Mesenchymal stem cell (in vitro differentiated cells and primary cell): ENCODE data around the gene ALDH4A1.
A peak's percentile ranks its signal among the peaks of the same experiment; 100 is the strongest.

ENCODE experiments used
- DNase-seq: peaks from one replicate; pipeline ENCODE4 v3.0.0-alpha.2; 2013
- H2AFZ ChIP-seq: one replicate; pipeline ENCODE4 v1.6.1; 2013; ENCODE audit warnings: low read depth, mild to moderate bottlenecking, control low read depth, inconsistent platforms, low read length, moderate library complexity
- H2AK5ac ChIP-seq: 2 replicates; pipeline ENCODE4 v1.6.1; 2013; ENCODE audit warnings: low read length, moderate library complexity, mild to moderate bottlenecking, inconsistent platforms; ENCODE audit not compliant: severe bottlenecking
- H2BK120ac ChIP-seq: one replicate; pipeline ENCODE4 v1.6.1; 2013; ENCODE audit warnings: low read depth, mild to moderate bottlenecking, inconsistent platforms, low read length, moderate library complexity
- H2BK12ac ChIP-seq, 2 experiments: one replicate each; pipeline ENCODE4 v1.6.1; 2013; ENCODE audit warnings: inconsistent platforms in 2 of 2, low read length in 2 of 2, mild to moderate bottlenecking in 2 of 2, moderate library complexity in 2 of 2, control low read depth in 1 of 2
- H2BK15ac ChIP-seq: one replicate; pipeline ENCODE4 v1.6.1; 2013; ENCODE audit warnings: mild to moderate bottlenecking, low read depth, inconsistent platforms; ENCODE audit not compliant: poor library complexity, severe bottlenecking
- H2BK5ac ChIP-seq: 2 replicates; pipeline ENCODE4 v1.6.1; 2013; ENCODE audit warnings: low read depth, mild to moderate bottlenecking, low read length, control low read depth, inconsistent platforms; ENCODE audit not compliant: poor library complexity, severe bottlenecking
- H3K14ac ChIP-seq, 2 experiments: one replicate each; pipeline ENCODE4 v1.6.1; 2013; ENCODE audit warnings: inconsistent platforms in 2 of 2, low read length in 2 of 2, control low read depth in 1 of 2, mild to moderate bottlenecking in 1 of 2, moderate library complexity in 1 of 2
- H3K18ac ChIP-seq, 2 experiments: one replicate each; pipeline ENCODE4 v1.6.1; 2013; ENCODE audit warnings: inconsistent platforms in 2 of 2, low read length in 2 of 2, control low read depth in 1 of 2, low read depth in 1 of 2, mild to moderate bottlenecking in 1 of 2
- H3K23ac ChIP-seq, 2 experiments: one replicate each; pipeline ENCODE4 v1.6.1; 2013; ENCODE audit warnings: inconsistent platforms in 2 of 2, low read length in 2 of 2, mild to moderate bottlenecking in 2 of 2, moderate library complexity in 2 of 2, control low read depth in 1 of 2
- H3K27ac ChIP-seq: 2 replicates; pipeline ENCODE4 v1.5.1; 2013; ENCODE audit warnings: mild to moderate bottlenecking, moderate library complexity, low read length, control low read depth, inconsistent platforms; ENCODE audit not compliant: poor library complexity, severe bottlenecking
- H3K27me3 ChIP-seq, 2 experiments: 2 replicates each; pipeline versions ENCODE4 v1.6.1 to v1.7.0; 2013; ENCODE audit warnings: low read length in 2 of 2, mild to moderate bottlenecking in 2 of 2, moderate library complexity in 2 of 2, control low read depth in 1 of 2, inconsistent platforms in 1 of 2; ENCODE audit not compliant: control insufficient read depth in 1 of 2, insufficient read depth in 1 of 2
- H3K36me3 ChIP-seq, 2 experiments: 2 replicates each; pipeline versions ENCODE4 v1.6.1 to v1.7.0; 2013; ENCODE audit warnings: low read length in 2 of 2, control low read depth in 1 of 2, inconsistent platforms in 1 of 2, low read depth in 1 of 2, mild to moderate bottlenecking in 1 of 2; ENCODE audit not compliant: insufficient read depth in 2 of 2, control insufficient read depth in 1 of 2
- H3K4ac ChIP-seq, 2 experiments: one replicate each; pipeline ENCODE4 v1.6.1; 2013; ENCODE audit warnings: inconsistent platforms in 2 of 2, low read length in 2 of 2, mild to moderate bottlenecking in 2 of 2, moderate library complexity in 2 of 2, control low read depth in 1 of 2, low read depth in 1 of 2
- H3K4me1 ChIP-seq: 2 replicates; pipeline ENCODE4 v1.6.1; 2013; ENCODE audit warnings: low read depth, low read length, control low read depth; ENCODE audit not compliant: control insufficient read depth, insufficient read depth
- H3K4me2 ChIP-seq: 2 replicates; pipeline ENCODE4 v1.6.1; 2013; ENCODE audit warnings: low read length, mild to moderate bottlenecking, inconsistent platforms; ENCODE audit not compliant: poor library complexity, severe bottlenecking
- H3K4me3 ChIP-seq, 2 experiments: 2 replicates each; pipeline versions ENCODE4 v1.5.1 to v1.7.0; 2013; ENCODE audit warnings: low read length in 2 of 2, mild to moderate bottlenecking in 2 of 2, control low read depth in 1 of 2, low read depth in 1 of 2; ENCODE audit not compliant: insufficient read depth in 1 of 2
- H3K79me1 ChIP-seq: replicated peaks from 2 replicates; pipeline ENCODE4 v1.6.1; 2013; ENCODE audit warnings: mild to moderate bottlenecking, control low read depth, low read length, inconsistent platforms; ENCODE audit not compliant: poor library complexity, severe bottlenecking
- H3K9ac ChIP-seq: 2 replicates; pipeline ENCODE4 v1.7.0; 2013; ENCODE audit warnings: mild to moderate bottlenecking, low read length, moderate library complexity
- H3K9me3 ChIP-seq: 2 replicates; pipeline ENCODE4 v1.7.0; 2013; ENCODE audit warnings: mild to moderate bottlenecking, low read length; ENCODE audit not compliant: control insufficient read depth
- H4K8ac ChIP-seq: one replicate; pipeline ENCODE4 v1.6.1; 2013; ENCODE audit warnings: inconsistent platforms, mild to moderate bottlenecking, low read length, moderate library complexity
- H4K91ac ChIP-seq: one replicate; pipeline ENCODE4 v1.6.1; 2013; ENCODE audit warnings: mild to moderate bottlenecking, low read length, inconsistent platforms
- WGBS: methylation state at CpG from one replicate; pipeline ENCODE4 v1.1.7; 2013; ENCODE audit warnings: mixed read lengths; 5-methylcytosine and 5-hydroxymethylcytosine counted together

ALDH4A1 gene

GRCh38 chr1:18942340-18942739, 40.0 kb upstream of the ALDH4A1 start:
- Histone ChIP-seq H2BK12ac (peak overlapping the region in 1 of 2 experiments; percentile 40), H3K27ac (no peak overlapping the region), H3K9me3 (no peaks in the 10 kb centered on the region), H3K4me1 (peaks cover 69% of the 10 kb centered on the region), H4K8ac (no peak overlapping the region), H2AFZ (no peak overlapping the region), H2BK15ac (peak overlapping the region; percentile 95), H3K4ac (peak overlapping the region in 1 of 2 experiments; percentile 20), H3K4me2 (no peak overlapping the region), H3K14ac (no peak overlapping the region), H2BK120ac (no peak overlapping the region), H3K23ac (no peak overlapping the region), H4K91ac (peak overlapping the region; percentile 34), H2BK5ac (no peak overlapping the region), H3K27me3 (no peaks in the 10 kb centered on the region), H3K4me3 (no peak overlapping the region), H3K79me1 (peaks cover 17% of the 10 kb centered on the region), H2AK5ac (peak overlapping the region; percentile 52), H3K9ac (no peak overlapping the region), H3K18ac (peak overlapping the region; percentile 53 to 82), H3K36me3 (no peaks in the 10 kb centered on the region)
- 99% methylated on average over 4 of the region's 4 CpGs for WGBS
- no peak for DNase-seq

- Histone ChIP-seq H3K4me1 (peaks cover 68% of the 10 kb centered on the region), H3K27me3 (no peaks in the 10 kb centered on the region), H2BK5ac (no peak overlapping the region), H3K9ac (no peak overlapping the region), H2BK15ac (no peak overlapping the region), H3K23ac (no peak overlapping the region), H4K91ac (peak overlapping the region; percentile 44), H2AFZ (no peak overlapping the region), H2BK12ac (peak overlapping the region; percentile 34 to 64), H2AK5ac (peak overlapping the region; percentile 77), H2BK120ac (peak overlapping the region; percentile 55), H3K4me2 (no peak overlapping the region), H3K18ac (peak overlapping the region; percentile 31 to 82), H3K36me3 (no peaks in the 10 kb centered on the region), H3K79me1 (peaks cover 14% of the 10 kb centered on the region), H3K4me3 (no peak overlapping the region), H3K4ac (peak overlapping the region; percentile 5 to 53), H3K9me3 (no peaks in the 10 kb centered on the region), H4K8ac (peak overlapping the region; percentile 53), H3K27ac (peak overlapping the region; percentile 19), H3K14ac (peak overlapping the region in 1 of 2 experiments; percentile 5)
- no peak for DNase-seq
- 55% methylated on average over 17 of the region's 18 CpGs for WGBS
Measured at GRCh38 chr1:18941221-18942141, 39.1 kb upstream of the ALDH4A1 start.

GRCh38 chr1:18940303-18941020, 38.1 kb upstream of the ALDH4A1 start:
- no peak overlapping the region for H4K91ac ChIP-seq
- H3K9ac ChIP-seq, result peak overlapping the region; percentile 42
- H3K4ac ChIP-seq, result no peak overlapping the region
- H2BK12ac ChIP-seq, result no peak overlapping the region
- peak overlapping the region; percentile 52 for H4K8ac ChIP-seq
- H3K9me3 ChIP-seq, result no peaks in the 10 kb centered on the region
- no peak overlapping the region for H2BK5ac ChIP-seq
- H2BK15ac ChIP-seq, result no peak overlapping the region
- DNase-seq, result no peak
- H3K4me1 ChIP-seq, result peaks cover 67% of the 10 kb centered on the region
- no peak overlapping the region for H3K4me2 ChIP-seq
- H3K18ac ChIP-seq, result peak overlapping the region in 1 of 2 experiments; percentile 21
- H3K23ac ChIP-seq, result no peak overlapping the region
- no peak overlapping the region for H2BK120ac ChIP-seq
- H3K4me3 ChIP-seq, result no peak overlapping the region
- 93% methylated on average over 13 of the region's 13 CpGs for WGBS
- H2AK5ac ChIP-seq, result peak overlapping the region; percentile 77
- H3K79me1 ChIP-seq, result peaks cover 20% of the 10 kb centered on the region
- peaks cover 0 to 2% of the 10 kb centered on the region in 2 experiments for H3K36me3 ChIP-seq
- H2AFZ ChIP-seq, result no peak overlapping the region
- H3K27ac ChIP-seq, result no peak overlapping the region
- H3K27me3 ChIP-seq, result no peaks in the 10 kb centered on the region
- no peak overlapping the region for H3K14ac ChIP-seq
